ENCODE measurements around the gene CACNA1C.

DNA sequence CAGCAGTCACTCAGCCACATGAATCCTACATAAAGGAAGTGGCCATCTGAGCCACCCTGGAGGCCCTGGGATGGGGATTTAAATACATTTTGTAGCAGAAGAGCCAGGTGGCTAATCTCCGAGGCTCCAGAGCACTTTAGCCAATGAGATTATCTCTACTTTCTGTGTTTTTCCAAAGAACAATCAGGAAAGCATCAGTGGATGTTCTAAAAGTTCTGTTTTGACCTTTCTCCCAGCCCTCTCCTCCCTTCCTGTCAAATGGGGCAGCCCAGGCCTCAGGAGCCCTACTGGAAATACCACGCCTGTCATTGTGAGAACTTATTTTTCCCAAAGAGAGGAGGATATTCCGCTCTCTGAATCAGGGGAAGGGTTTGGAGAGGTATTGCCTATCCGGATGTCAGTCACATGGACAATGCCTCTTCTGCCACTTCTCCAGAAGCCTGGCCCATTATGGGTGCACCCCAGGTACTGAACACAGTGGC lies 405.2 kb downstream of the CACNA1C start:
- no peak for TF ChIP-seq MYC (IDR thresholded peaks at IDR 0.05; ENCODE audit: low read depth, low read length)
- TF ChIP-seq, protein P1, sequence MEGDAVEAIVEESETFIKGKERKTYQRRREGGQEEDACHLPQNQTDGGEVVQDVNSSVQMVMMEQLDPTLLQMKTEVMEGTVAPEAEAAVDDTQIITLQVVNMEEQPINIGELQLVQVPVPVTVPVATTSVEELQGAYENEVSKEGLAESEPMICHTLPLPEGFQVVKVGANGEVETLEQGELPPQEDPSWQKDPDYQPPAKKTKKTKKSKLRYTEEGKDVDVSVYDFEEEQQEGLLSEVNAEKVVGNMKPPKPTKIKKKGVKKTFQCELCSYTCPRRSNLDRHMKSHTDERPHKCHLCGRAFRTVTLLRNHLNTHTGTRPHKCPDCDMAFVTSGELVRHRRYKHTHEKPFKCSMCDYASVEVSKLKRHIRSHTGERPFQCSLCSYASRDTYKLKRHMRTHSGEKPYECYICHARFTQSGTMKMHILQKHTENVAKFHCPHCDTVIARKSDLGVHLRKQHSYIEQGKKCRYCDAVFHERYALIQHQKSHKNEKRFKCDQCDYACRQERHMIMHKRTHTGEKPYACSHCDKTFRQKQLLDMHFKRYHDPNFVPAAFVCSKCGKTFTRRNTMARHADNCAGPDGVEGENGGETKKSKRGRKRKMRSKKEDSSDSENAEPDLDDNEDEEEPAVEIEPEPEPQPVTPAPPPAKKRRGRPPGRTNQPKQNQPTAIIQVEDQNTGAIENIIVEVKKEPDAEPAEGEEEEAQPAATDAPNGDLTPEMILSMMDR (IDR thresholded peaks at IDR 0.05; ENCODE audit: low read depth, low read length), result no peak
